HEK293T (cell line): ENCODE data around the gene DCPS.
"Not testable (repeated sequence)": the region's sequence is repeated elsewhere in the genome, so short reads cannot be mapped to it uniquely, and the experiment has no call there.

Source experiments
- CTCF ChIA-PET: fragments of 350-600 bp; formaldehyde crosslinking; extraction: SDS; loops from one replicate; lab custom pipeline; 2021; ENCODE audit warnings: antibody characterized with exemption, inconsistent platforms; lab: Yijun Ruan, JAX
- POLR2A ChIA-PET: fragments of 350-600 bp; formaldehyde crosslinking; extraction: SDS; loops from one replicate; lab custom pipeline; 2020; ENCODE audit warnings: antibody characterized with exemption, inconsistent platforms; lab: Yijun Ruan, JAX
- DNase-seq: peaks from one replicate; pipeline ENCODE4 v3.0.0; 2012; ENCODE audit warnings: mixed read lengths; ENCODE audit errors: extremely low spot score
- ARNT ChIP-seq: fragments of 450-650 bp; IDR thresholded peaks from 2 replicates; pipeline ENCODE4 v1.6.1; 2017; ENCODE audit warnings: mild to moderate bottlenecking
- BHLHE40 ChIP-seq: fragments of 450-650 bp; IDR thresholded peaks from 2 replicates; pipeline ENCODE4 v1.6.1; 2016; ENCODE audit warnings: mild to moderate bottlenecking, moderate library complexity, borderline replicate concordance
- CTBP1 ChIP-seq: fragments of 450-650 bp; IDR thresholded peaks from 2 replicates; pipeline ENCODE4 v1.6.1; 2016; ENCODE audit warnings: borderline replicate concordance
- ELF4 ChIP-seq: fragments of 450-650 bp; IDR thresholded peaks from 2 replicates; pipeline ENCODE4 v1.6.1; 2017; ENCODE audit warnings: antibody characterized with exemption
- FOXA1 ChIP-seq: fragments of 450-650 bp; IDR thresholded peaks from 2 replicates; pipeline ENCODE4 v1.6.1; 2016; ENCODE audit warnings: mild to moderate bottlenecking
- FOXK2 ChIP-seq: fragments of 450-650 bp; IDR thresholded peaks from 2 replicates; pipeline ENCODE4 v1.6.1; 2016; ENCODE audit warnings: mild to moderate bottlenecking
- FOXM1 ChIP-seq: fragments of 450-650 bp; IDR thresholded peaks from 2 replicates; pipeline ENCODE4 v1.6.1; 2017; ENCODE audit warnings: mild to moderate bottlenecking, borderline replicate concordance
- HDGF ChIP-seq: fragments of 450-650 bp; IDR thresholded peaks from 2 replicates; pipeline ENCODE4 v1.6.1; 2017; ENCODE audit warnings: antibody characterized with exemption, borderline replicate concordance
- L3MBTL2 ChIP-seq: fragments of 450-650 bp; conservative IDR thresholded peaks from 2 replicates; pipeline ENCODE4 v1.6.1; 2016; ENCODE audit warnings: mild to moderate bottlenecking
- LEF1 ChIP-seq: fragments of 450-650 bp; IDR thresholded peaks from 2 replicates; pipeline ENCODE4 v1.6.1; 2017; ENCODE audit warnings: mild to moderate bottlenecking, borderline replicate concordance
- NFRKB ChIP-seq: fragments of 450-650 bp; IDR thresholded peaks from 2 replicates; pipeline ENCODE4 v1.6.1; 2016; ENCODE audit warnings: mild to moderate bottlenecking, moderate library complexity
- PKNOX1 ChIP-seq: fragments of 450-650 bp; IDR thresholded peaks from 2 replicates; pipeline ENCODE4 v1.6.1; 2016
- SP1 ChIP-seq: fragments of 450-650 bp; IDR thresholded peaks from 2 replicates; pipeline ENCODE4 v1.6.1; 2017
- SUZ12 ChIP-seq: fragments of 450-650 bp; IDR thresholded peaks from 2 replicates; pipeline ENCODE4 v1.6.1; 2016; ENCODE audit warnings: mild to moderate bottlenecking
- TARDBP ChIP-seq: fragments of 450-650 bp; IDR thresholded peaks from 2 replicates; pipeline ENCODE4 v1.6.1; 2016
- ZNF384 ChIP-seq: fragments of 450-650 bp; IDR thresholded peaks from 2 replicates; pipeline ENCODE4 v1.6.1; 2016

Gene DCPS

DNA sequence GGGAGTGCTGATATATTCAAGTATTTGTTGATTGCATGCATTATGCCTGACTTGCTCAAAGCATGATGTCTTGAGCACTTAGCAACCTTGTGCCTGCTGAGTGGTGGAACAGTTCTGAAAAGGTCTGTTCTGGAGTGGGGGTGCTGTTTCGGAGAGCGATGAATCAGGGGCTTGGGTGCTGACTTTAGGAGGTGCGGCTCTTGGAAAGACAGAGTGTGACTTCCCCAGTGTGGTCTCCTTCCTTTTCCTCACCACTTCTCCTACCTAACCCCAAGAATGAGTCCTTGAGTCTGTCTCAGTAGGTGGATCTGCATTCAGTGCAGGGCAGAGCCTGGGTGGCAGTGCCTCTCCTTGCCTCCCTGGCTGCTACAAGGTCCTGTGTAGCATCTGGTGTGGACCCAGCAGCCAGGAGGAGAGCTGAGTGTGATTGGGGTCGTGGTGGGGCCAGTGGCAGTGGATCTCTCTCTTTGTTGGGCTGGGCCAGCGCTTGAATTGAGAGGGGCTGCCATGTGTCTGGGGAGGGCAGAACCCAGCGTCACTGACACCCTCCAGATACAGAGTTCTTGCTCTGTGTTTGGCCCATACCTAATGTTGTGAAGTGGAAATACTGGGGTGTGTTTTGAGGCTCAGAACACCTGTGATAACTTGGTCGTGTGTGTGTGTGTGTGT, 87.6 kb downstream of the DCPS start:
- ChIA-PET POLR2A (no interaction called here), CTCF (no interaction called here)
- TF ChIP-seq ZNF384 (no peak), FOXA1 (no peak), HDGF (no peak), PKNOX1 (no peak), FOXM1 (no peak), SP1 (no peak), TARDBP (no peak), ELF4 (no peak)
- DNase-seq, result no peak

- TF ChIP-seq TARDBP, result no peak
- no peak for TF ChIP-seq SP1
- no peak for TF ChIP-seq HDGF
- TF ChIP-seq ARNT, result no peak
- TF ChIP-seq ZNF384, result no peak
- TF ChIP-seq LEF1, result no peak
- TF ChIP-seq SUZ12, result no peak
- no peak for TF ChIP-seq L3MBTL2
- TF ChIP-seq ELF4, result no peak
- no peak for TF ChIP-seq PKNOX1
- TF ChIP-seq FOXK2, result no peak
- no peak for TF ChIP-seq BHLHE40
- TF ChIP-seq CTBP1, result no peak
- TF ChIP-seq FOXM1, result no peak
- no peak for TF ChIP-seq FOXA1
- POLR2A ChIA-PET, result no interaction called here
- CTCF ChIA-PET, result no interaction called here
- DNase-seq, result no peak
Observed at GRCh38 chr11:126391970-126392632, 88.2 kb downstream of the DCPS start.

DNA sequence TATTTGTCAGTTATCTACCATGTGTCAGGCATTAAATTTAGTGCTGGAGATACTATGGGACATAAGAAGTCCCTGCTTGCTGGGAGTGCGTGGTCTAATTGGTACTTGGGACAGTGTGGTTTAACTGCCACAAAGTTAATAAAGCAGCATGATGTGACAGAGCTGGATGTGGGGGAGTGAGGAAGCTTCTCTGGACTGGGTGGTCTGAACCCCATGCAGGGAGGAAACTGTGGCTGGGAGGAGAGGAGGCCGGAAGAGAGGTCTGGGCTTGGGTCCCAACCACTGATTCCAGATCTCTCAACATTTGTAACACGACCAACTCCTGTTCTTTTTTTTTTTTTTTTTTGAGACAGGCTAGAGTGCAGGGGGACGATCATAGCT, 88.8 kb downstream of the DCPS start:
- TF ChIP-seq BHLHE40 (no peak), CTBP1 (no peak), FOXM1 (no peak), ARNT (no peak), TARDBP (no peak), FOXA1 (no peak), ZNF384 (no peak), HDGF (no peak), SUZ12 (no peak), L3MBTL2 (no peak), LEF1 (no peak), SP1 (no peak), PKNOX1 (no peak), ELF4 (no peak), FOXK2 (no peak), NFRKB (no peak)
- CTCF ChIA-PET, result no interaction called here
- POLR2A ChIA-PET, result no interaction called here
- no peak for DNase-seq

DNA sequence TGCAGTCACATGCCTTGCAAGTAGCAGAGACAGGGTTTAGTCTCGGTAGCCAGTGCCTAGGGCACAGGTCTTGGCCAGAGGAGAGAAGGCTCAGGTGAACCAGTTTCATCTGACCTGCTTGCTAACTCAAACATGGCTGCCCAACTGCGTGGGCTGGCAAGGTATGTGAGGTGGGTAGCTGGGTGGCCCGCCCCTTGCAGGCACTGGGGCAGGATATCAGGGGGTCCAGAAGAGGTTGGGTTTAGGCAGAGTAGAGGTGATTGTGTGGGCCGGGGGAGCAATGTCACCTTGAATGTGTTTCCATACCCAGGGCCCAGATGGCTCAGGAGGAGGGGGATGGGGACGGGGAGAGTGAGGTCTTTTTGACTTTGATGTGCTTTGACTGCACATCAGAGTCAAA, 89.3 kb downstream of the DCPS start:
- ChIA-PET POLR2A (no interaction called here), CTCF (no interaction called here)
- TF ChIP-seq LEF1 (no peak), FOXK2 (no peak), FOXM1 (no peak)
- no peak for DNase-seq

- DNase-seq, result no peak
- ChIA-PET CTCF (no interaction called here), POLR2A (no interaction called here)
- no peak for TF ChIP-seq SUZ12
- TF ChIP-seq ZNF384, result no peak
- TF ChIP-seq PKNOX1, result no peak
- no peak for TF ChIP-seq NFRKB
- no peak for TF ChIP-seq LEF1
- no peak for TF ChIP-seq BHLHE40
- no peak for TF ChIP-seq CTBP1
- no peak for TF ChIP-seq ARNT
- TF ChIP-seq TARDBP, result no peak
- no peak for TF ChIP-seq FOXM1
- no peak for TF ChIP-seq FOXK2
- TF ChIP-seq HDGF, result no peak
- no peak for TF ChIP-seq FOXA1
- no peak for TF ChIP-seq ELF4
- TF ChIP-seq L3MBTL2, result no peak
- TF ChIP-seq SP1, result no peak
Observed at GRCh38 chr11:126394036-126394435, 90.2 kb downstream of the DCPS start.

DNA sequence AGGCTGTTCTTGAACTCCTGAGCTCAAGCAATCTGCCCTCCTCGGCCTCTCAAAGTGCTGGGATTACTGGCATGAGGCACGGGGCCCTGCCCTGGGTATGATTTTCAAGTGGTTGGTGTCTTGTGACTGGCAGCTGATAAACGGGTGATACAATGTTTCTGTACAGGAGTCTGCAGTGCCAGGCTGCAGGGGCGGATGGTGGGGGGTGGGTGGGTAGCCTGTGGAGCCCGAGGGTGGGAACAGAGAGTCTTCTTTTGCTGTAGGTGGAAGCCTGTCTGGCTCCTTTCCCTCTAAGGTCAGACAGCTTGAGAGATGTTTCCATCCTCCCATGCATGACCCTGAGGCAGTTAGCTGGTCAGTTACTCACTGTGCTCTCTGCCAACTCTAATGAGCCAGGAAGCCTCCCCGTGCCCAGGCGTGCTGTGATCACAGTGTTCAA, 90.8 kb downstream of the DCPS start:
- CTCF ChIA-PET, POLR2A ChIA-PET: not testable (repeated sequence)

More for the DNA sequence above, 90.8 kb downstream of the DCPS start:
- DNase-seq, result not testable (repeated sequence)
